Mononuclear cell (primary cell): ENCODE data around the gene PLN. TPM values are rescaled to one million over a fixed set of nuclear protein-coding genes. Genes with fewer than 3 reads are reported as not detected.

Experiments used
- total RNA-seq: library from RNA; depleted of rRNA; stranded (reverse); fragments of >200 nt; gene quantifications from one replicate; pipeline ENCODE4 v1.2.3, GENCODE V29; 2012

PLN gene
- total RNA-seq, 1 donor: 0.10 TPM

Other genes starting within 250 kb of the PLN start
- 75.5 TPM for gene CEP85L, start 103.3 kb downstream of the PLN start, total RNA-seq